Measurements from ENCODE around the gene MED14.

DNA sequence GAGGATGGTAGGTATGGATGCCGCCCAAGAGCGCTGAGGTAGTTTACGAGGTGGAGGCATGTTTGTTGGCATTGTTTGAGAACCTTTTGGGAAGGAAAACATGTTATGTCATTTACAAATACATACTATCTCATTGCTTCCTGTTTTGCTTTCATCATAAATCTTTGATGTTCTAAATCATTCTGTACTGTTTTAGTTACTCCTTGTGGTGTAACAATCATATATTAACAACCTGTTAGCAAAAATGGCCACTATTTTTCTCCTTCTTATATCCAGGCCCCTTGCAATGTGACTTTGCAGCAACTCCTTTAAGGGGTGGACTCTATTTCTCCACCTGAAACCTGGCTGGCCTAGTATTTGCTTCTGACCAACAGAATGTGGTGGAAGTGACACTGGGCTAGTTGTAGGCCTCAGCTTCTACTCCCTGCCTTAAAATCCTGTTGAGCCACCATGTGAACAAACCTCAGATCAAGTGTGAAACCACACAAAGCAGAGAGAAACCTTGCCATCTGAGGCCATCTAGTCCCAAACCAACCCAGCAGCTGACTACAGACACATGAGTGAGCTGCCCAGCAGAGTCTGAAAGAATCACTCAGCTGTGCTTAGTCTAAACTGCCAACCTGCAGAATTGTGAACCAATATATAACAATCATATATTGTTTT is 72.1 kb downstream of the MED14 start:
- TF ChIP-seq, protein P1, sequence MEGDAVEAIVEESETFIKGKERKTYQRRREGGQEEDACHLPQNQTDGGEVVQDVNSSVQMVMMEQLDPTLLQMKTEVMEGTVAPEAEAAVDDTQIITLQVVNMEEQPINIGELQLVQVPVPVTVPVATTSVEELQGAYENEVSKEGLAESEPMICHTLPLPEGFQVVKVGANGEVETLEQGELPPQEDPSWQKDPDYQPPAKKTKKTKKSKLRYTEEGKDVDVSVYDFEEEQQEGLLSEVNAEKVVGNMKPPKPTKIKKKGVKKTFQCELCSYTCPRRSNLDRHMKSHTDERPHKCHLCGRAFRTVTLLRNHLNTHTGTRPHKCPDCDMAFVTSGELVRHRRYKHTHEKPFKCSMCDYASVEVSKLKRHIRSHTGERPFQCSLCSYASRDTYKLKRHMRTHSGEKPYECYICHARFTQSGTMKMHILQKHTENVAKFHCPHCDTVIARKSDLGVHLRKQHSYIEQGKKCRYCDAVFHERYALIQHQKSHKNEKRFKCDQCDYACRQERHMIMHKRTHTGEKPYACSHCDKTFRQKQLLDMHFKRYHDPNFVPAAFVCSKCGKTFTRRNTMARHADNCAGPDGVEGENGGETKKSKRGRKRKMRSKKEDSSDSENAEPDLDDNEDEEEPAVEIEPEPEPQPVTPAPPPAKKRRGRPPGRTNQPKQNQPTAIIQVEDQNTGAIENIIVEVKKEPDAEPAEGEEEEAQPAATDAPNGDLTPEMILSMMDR (IDR thresholded peaks at IDR 0.05) = no peak
- TF ChIP-seq POLR2A (IDR thresholded peaks at IDR 0.05) = no peak
